DMS 273 treated with DMSO at 0.1 percent for 48 hours (cell line): ENCODE data around the gene TMEM190.
"Not testable (repeated sequence)": the region's sequence is repeated elsewhere in the genome, so short reads cannot be mapped to it uniquely, and the experiment has no call there.

Experiments
- DNase-seq: peaks from one replicate; lab custom pipeline; 2025; lab: John Stamatoyannopoulos, UW

The TMEM190 gene

GRCh38 chr19:55376241-55376933, at the start of gene TMEM190:
Gene TMEM190 (plus strand): TSS chr19:55376826. CDS start chr19:55376854, 28 bp downstream.
- no peak for DNase-seq

- DNase-seq: not testable (repeated sequence)
Observed at GRCh38 chr19:55328774-55329318, 47.8 kb upstream of the TMEM190 start.

GRCh38 chr19:55329791-55330190, 46.8 kb upstream of the TMEM190 start:
- not testable (repeated sequence) for DNase-seq

- no peak for DNase-seq
Observed at GRCh38 chr19:55333870-55334269, 42.8 kb upstream of the TMEM190 start.

- DNase-seq: no peak
Observed at GRCh38 chr19:55336101-55336500, 40.5 kb upstream of the TMEM190 start.

GRCh38 chr19:55339105-55339888, 37.3 kb upstream of the TMEM190 start, which contains the start of gene KMT5C:
Gene KMT5C (plus strand): TSS chr19:55339876. CDS start chr19:55341937, 2,061 bp downstream.
- DNase-seq: peak; percentile 100

GRCh38 chr19:55339889-55340783, 36.5 kb upstream of the TMEM190 start:
- no peak for DNase-seq

- DNase-seq: no peak
Observed at GRCh38 chr19:55340784-55341147, 35.9 kb upstream of the TMEM190 start.

GRCh38 chr19:55341171-55341588, 35.4 kb upstream of the TMEM190 start:
- DNase-seq: no peak

GRCh38 chr19:55341595-55342531, 34.8 kb upstream of the TMEM190 start:
- DNase-seq: no peak

GRCh38 chr19:55344444-55344843, 32.2 kb upstream of the TMEM190 start:
- DNase-seq: peak; percentile 18

- DNase-seq: no peak
Observed at GRCh38 chr19:55345101-55345817, 31.4 kb upstream of the TMEM190 start.

GRCh38 chr19:55345818-55346724, 30.6 kb upstream of the TMEM190 start:
- peak; percentile 20 for DNase-seq

GRCh38 chr19:55346725-55347441, 29.7 kb upstream of the TMEM190 start:
- DNase-seq: no peak

- DNase-seq: no peak
Observed at GRCh38 chr19:55347442-55348009, 29.1 kb upstream of the TMEM190 start.

- DNase-seq: no peak
Observed at GRCh38 chr19:55348317-55349034, 28.1 kb upstream of the TMEM190 start.

- no peak for DNase-seq
Observed at GRCh38 chr19:55350620-55351315, 25.9 kb upstream of the TMEM190 start.
